CD1c-positive myeloid dendritic cell (primary cell): ENCODE measurements around the gene GLIS2.

Experiments
- DNase-seq: peaks from one replicate; pipeline ENCODE4 v3.0.0-alpha.2; 2016; ENCODE audit errors: extremely low spot score

The GLIS2 gene

GRCh38 chr16:4350787-4351659, 35.2 kb downstream of the GLIS2 start, which contains the start of gene PAM16:
Gene PAM16, minus strand, starts transcription at chr16:4351321. Its CDS starts 87 bp downstream, at chr16:4351234.
- peak; percentile 98 for DNase-seq

- DNase-seq: no peak
These were observed 36.0 kb downstream of the GLIS2 start for GRCh38 chr16:4351880-4352279.

GRCh38 chr16:4352843-4353242, 37.0 kb downstream of the GLIS2 start:
- no peak for DNase-seq

- no peak for DNase-seq
These were observed 37.8 kb downstream of the GLIS2 start for GRCh38 chr16:4353675-4354074.

- no peak for DNase-seq
These were observed 38.9 kb downstream of the GLIS2 start for GRCh38 chr16:4354512-4355409.

GRCh38 chr16:4356820-4357219, 41.0 kb downstream of the GLIS2 start:
- no peak for DNase-seq

GRCh38 chr16:4358236-4358635, 42.4 kb downstream of the GLIS2 start:
- DNase-seq: no peak

GRCh38 chr16:4358831-4359561, 43.1 kb downstream of the GLIS2 start:
- DNase-seq: peak; percentile 59

- no peak for DNase-seq
These were observed 44.0 kb downstream of the GLIS2 start for GRCh38 chr16:4359914-4360313.

GRCh38 chr16:4360538-4361021, 44.7 kb downstream of the GLIS2 start:
- DNase-seq: no peak

- DNase-seq: no peak
These were observed 45.4 kb downstream of the GLIS2 start for GRCh38 chr16:4361033-4361943.

- no peak for DNase-seq
These were observed 46.1 kb downstream of the GLIS2 start for GRCh38 chr16:4361944-4362311.

GRCh38 chr16:4362476-4363135, 46.7 kb downstream of the GLIS2 start:
- no peak for DNase-seq

- no peak for DNase-seq
These were observed 48.5 kb downstream of the GLIS2 start for GRCh38 chr16:4364196-4365013.

- no peak for DNase-seq
These were observed 49.1 kb downstream of the GLIS2 start for GRCh38 chr16:4365014-4365406.

- DNase-seq: no peak
These were observed 49.7 kb downstream of the GLIS2 start for GRCh38 chr16:4365615-4366014.

- DNase-seq: no peak
These were observed 50.1 kb downstream of the GLIS2 start for GRCh38 chr16:4366016-4366415.

- no peak for DNase-seq
These were observed 51.6 kb downstream of the GLIS2 start for GRCh38 chr16:4367393-4367856.
